ENCODE measurements around the gene TNS1.

The TNS1 gene

GRCh38 chr2:217774232-217774631, 228.6 kb downstream of the TNS1 start:
- no peak for TF ChIP-seq CTCF (conservative IDR thresholded peaks at IDR 0.05; ENCODE audit: low read depth, low read length)
- no peaks in the 10 kb centered on the region for H3K4me1 ChIP-seq (ENCODE audit: low read depth, poor library complexity, severe bottlenecking)
- H2AFZ ChIP-seq (ENCODE audit: low read depth): no peak overlapping the region
- no peaks in the 10 kb centered on the region for H3K79me2 ChIP-seq (ENCODE audit: insufficient read depth, low read depth)
- no peak overlapping the region for H3K27ac ChIP-seq
- H3K36me3 ChIP-seq (ENCODE audit: insufficient read depth): no peaks in the 10 kb centered on the region
- H3K4me3 ChIP-seq (IDR thresholded peaks at IDR 0.05; ENCODE audit: insufficient read depth, low read depth, low read length): no peak overlapping the region
- no peak overlapping the region for H3K4me2 ChIP-seq
- no peak overlapping the region for H3K9ac ChIP-seq
- no peaks in the 10 kb centered on the region for H4K20me1 ChIP-seq (ENCODE audit: insufficient read depth)
- no peaks in the 10 kb centered on the region for H3K27me3 ChIP-seq (ENCODE audit: insufficient read depth, low read depth)

- no peaks in the 10 kb centered on the region for H3K36me3 ChIP-seq (ENCODE audit: insufficient read depth)
Measured at GRCh38 chr2:217773539-217773938, 229.3 kb downstream of the TNS1 start.

GRCh38 chr2:217766356-217766755, 236.4 kb downstream of the TNS1 start:
- Histone ChIP-seq H3K4me2 (no peak overlapping the region), H3K36me3 (ENCODE audit: insufficient read depth) (no peaks in the 10 kb centered on the region), H3K79me2 (ENCODE audit: insufficient read depth, low read depth) (no peaks in the 10 kb centered on the region), H3K9ac (no peak overlapping the region), H3K4me3 (IDR thresholded peaks at IDR 0.05; ENCODE audit: insufficient read depth, low read depth, low read length) (no peak overlapping the region), H3K4me1 (ENCODE audit: low read depth, poor library complexity, severe bottlenecking) (no peaks in the 10 kb centered on the region), H3K27me3 (ENCODE audit: insufficient read depth, low read depth) (no peaks in the 10 kb centered on the region), H3K27ac (no peak overlapping the region), H4K20me1 (ENCODE audit: insufficient read depth) (no peaks in the 10 kb centered on the region), H2AFZ (ENCODE audit: low read depth) (no peak overlapping the region)
- no peak for TF ChIP-seq CTCF (conservative IDR thresholded peaks at IDR 0.05; ENCODE audit: low read depth, low read length)

More at GRCh38 chr2:217773539-217773938, 229.3 kb downstream of the TNS1 start:
- Histone ChIP-seq H3K79me2 (ENCODE audit: insufficient read depth, low read depth) (no peaks in the 10 kb centered on the region), H3K27me3 (ENCODE audit: insufficient read depth, low read depth) (no peaks in the 10 kb centered on the region), H4K20me1 (ENCODE audit: insufficient read depth) (no peaks in the 10 kb centered on the region), H3K4me3 (IDR thresholded peaks at IDR 0.05; ENCODE audit: insufficient read depth, low read depth, low read length) (no peak overlapping the region), H3K27ac (no peak overlapping the region), H3K9ac (no peak overlapping the region), H2AFZ (ENCODE audit: low read depth) (no peak overlapping the region), H3K4me1 (ENCODE audit: low read depth, poor library complexity, severe bottlenecking) (no peaks in the 10 kb centered on the region), H3K4me2 (no peak overlapping the region)
- no peak for TF ChIP-seq CTCF (conservative IDR thresholded peaks at IDR 0.05; ENCODE audit: low read depth, low read length)

GRCh38 chr2:217761645-217762277, 241.0 kb downstream of the TNS1 start:
- H3K36me3 ChIP-seq (ENCODE audit: insufficient read depth): no peaks in the 10 kb centered on the region
- H2AFZ ChIP-seq (ENCODE audit: low read depth): no peak overlapping the region
- H3K4me3 ChIP-seq (IDR thresholded peaks at IDR 0.05; ENCODE audit: insufficient read depth, low read depth, low read length): no peak overlapping the region
- H3K79me2 ChIP-seq (ENCODE audit: insufficient read depth, low read depth): no peaks in the 10 kb centered on the region
- H3K27ac ChIP-seq: no peak overlapping the region
- no peaks in the 10 kb centered on the region for H4K20me1 ChIP-seq (ENCODE audit: insufficient read depth)
- no peak overlapping the region for H3K4me2 ChIP-seq
- H3K27me3 ChIP-seq (ENCODE audit: insufficient read depth, low read depth): no peaks in the 10 kb centered on the region
- no peaks in the 10 kb centered on the region for H3K4me1 ChIP-seq (ENCODE audit: low read depth, poor library complexity, severe bottlenecking)
- H3K9ac ChIP-seq: no peak overlapping the region
- no peak for TF ChIP-seq CTCF (conservative IDR thresholded peaks at IDR 0.05; ENCODE audit: low read depth, low read length)

Data from KMS-11 (cell line).